AG20443 (cell line): ENCODE measurements around the gene NTNG2.

Experiments used
- DNase-seq: peaks from one replicate; pipeline ENCODE4 v3.0.0; 2012; ENCODE audit warnings: low spot score, mixed read lengths

The NTNG2 gene

DNA sequence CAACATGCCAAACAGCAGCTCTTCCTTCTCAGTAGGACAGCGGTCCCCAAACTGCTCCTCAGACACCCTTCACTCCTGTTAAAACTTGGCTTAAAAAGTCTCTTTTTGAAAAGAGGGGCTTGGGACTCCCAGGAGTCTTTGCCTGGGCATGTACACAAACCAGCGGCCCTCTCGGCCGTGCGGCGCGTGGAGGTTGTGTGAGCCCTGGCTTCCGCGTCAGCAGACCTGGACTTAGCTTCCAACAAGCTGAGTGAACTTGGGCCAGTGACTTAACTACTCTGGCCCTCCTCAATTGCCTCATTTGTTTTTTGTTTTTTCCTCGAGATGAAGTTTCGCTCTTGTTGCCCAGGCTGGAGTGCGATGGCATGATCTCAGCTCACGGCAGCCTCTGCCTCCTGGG lies 15.3 kb upstream of the NTNG2 start:
- no peak for DNase-seq

DNA sequence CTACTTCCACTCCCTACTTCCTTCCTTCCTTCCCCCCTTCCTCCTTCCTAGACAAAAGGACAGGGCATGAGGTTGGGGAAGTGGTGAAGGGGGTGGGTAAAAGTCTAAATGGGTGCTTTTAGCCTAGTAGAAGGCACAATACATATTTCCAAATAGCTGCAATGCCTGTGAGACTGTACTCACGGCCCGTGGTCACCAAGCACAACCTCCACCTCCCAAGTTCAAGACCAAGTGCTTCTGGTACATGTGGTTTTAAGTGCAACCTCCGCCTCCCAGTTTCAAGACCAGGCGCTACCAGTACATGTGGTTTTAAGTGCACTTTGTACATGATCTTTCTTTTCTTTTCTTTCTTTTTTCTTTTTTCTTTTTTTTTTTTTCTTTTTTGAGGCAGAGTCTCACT lies 14.5 kb upstream of the NTNG2 start:
- no peak for DNase-seq

DNA sequence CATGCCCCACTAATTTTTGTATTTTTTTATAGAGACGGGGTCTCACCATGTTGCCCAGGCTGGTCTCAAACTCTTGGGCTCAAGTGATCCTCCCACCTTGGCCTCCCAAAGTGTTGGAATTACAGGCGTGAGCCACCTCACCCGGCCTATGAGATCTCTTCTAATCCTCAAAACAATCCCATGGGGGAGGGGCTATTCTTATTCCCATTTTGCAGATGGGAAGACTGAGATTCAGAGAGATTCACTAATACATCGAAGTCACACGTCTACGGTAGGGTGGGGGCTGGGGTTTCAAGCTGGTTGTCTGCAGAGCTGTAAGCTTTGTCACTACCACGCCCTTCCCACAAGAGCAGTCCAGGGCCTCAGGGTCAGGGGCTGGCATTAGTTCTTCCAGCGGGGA lies 14.0 kb upstream of the NTNG2 start:
- DNase-seq: no peak

DNA sequence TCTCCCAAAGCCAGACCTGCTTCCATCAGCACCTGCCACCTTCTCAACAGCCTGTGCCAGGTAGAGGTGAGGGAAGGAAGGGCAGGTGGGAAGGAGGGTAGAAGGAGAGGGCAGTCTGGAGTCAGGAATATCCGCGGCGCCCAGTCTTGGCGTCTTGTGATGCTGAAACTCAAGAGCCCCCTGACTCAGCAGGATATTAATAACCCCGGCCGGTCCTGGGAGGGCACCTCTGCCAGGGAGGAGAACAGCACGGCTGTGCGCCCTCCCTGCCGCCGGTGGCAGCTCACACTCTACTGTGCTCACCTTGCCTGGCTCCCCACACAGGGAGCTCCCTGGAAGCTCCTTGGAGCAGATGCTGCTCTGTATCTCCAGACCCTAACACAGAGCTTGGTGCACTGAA lies 11.6 kb upstream of the NTNG2 start:
- DNase-seq: no peak

DNA sequence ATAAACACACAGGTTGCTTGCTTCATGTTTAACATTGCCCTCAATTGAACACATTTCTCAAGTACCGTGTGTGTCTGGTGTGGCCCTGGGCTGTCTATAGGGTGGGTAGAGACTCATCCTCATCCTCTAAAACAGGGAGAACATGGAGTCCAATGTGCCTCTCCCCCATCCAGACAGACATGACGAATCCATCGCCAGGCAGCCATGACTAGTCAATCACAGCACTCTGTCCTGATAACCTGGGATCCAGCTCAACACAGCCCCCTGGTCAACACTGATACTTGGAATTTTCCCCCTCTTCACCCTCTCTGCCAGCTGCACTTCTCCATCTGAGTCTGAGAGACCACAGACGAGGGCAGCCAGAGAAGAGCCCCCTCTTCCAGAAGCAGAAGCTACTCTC lies 10.7 kb upstream of the NTNG2 start:
- DNase-seq: no peak

DNA sequence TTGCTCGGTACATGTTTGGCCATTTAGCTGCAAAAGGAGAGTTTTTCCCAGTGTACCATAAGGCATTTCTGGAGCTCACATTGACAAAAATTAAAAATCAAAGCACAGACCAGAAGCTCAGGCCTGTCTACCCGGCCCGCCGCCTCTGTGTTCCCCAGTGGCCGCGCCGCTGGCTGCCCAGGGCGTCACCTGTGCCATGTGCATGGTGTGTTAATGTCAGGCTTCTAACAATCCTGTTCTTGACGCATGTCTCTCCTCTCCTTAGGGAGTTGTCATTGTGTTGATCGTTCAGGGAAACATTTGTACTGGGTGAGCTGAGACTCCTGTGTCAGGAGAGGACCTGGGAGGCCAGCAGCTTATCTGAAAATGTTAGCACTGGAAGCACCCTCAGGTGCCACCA lies 9.6 kb upstream of the NTNG2 start:
- no peak for DNase-seq

DNA sequence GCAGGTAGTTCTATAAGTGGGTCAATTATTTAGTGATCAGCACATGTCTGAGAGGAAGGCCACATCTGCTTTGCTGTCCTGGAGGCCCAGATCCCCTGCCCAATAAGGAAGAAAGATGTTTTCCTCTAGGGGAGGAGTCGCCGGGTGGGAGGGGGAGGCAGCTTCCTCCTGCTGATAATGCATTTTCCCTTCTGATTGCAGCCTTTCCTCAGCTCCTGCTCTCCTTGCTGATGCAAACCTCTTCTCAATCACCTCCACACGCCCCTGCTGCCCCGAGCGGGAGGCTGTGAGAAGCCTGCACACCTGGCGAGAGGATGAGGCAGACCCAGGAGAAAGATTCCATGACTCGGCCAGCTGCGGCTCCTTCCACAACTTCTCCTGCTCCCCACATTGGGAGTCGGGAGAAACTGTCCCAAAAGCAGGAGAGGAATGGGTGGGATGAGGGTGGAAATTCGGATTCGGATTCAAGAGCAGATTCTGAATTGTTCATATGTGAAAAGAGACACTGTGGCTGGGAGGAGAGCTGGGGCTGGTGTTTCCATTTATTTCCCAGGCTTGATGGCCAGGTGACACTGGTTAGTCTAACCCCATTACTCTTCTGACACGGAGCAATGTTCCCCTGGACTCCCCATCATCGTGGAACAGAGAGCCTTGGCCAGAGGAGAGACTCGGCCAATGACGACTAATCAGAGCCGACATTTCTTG lies 6.8 kb upstream of the NTNG2 start:
- DNase-seq: no peak

DNA sequence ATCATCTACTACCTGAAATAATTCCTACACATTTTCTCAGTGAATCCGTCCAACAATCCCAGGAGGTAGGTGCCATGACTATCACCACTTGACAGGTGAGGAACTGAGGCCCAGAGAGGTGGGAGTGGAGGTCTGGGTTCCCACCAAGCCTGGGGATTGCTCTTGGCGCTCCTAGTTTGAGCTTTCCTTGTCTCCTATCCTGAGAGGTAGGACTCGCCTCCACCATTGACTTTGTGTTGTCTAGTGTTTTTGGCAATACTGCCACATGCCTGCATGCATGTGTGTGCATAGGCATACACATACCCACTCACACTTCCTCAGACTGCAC lies 6.3 kb upstream of the NTNG2 start:
- no peak for DNase-seq

DNA sequence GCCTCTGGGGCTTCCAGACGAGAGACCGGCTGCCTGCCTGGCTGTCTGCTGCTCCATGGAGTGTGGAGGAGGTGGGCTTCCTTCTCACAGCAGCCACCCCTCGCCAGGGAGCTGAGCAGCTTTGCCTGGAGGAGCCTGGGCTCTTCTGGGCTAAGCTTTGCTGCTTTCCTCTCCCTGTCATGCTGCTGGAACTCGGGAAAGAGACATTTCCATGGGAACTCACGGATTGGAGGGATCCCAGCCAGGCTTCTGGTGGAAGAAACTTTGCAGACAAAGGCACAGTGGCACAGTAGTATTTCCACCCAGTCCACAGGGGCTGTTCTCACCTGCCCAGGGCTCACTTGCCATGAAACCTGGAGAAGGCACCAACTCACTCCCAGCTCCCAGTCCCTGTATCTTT lies 5.6 kb upstream of the NTNG2 start:
- DNase-seq: peak; percentile 37

DNA sequence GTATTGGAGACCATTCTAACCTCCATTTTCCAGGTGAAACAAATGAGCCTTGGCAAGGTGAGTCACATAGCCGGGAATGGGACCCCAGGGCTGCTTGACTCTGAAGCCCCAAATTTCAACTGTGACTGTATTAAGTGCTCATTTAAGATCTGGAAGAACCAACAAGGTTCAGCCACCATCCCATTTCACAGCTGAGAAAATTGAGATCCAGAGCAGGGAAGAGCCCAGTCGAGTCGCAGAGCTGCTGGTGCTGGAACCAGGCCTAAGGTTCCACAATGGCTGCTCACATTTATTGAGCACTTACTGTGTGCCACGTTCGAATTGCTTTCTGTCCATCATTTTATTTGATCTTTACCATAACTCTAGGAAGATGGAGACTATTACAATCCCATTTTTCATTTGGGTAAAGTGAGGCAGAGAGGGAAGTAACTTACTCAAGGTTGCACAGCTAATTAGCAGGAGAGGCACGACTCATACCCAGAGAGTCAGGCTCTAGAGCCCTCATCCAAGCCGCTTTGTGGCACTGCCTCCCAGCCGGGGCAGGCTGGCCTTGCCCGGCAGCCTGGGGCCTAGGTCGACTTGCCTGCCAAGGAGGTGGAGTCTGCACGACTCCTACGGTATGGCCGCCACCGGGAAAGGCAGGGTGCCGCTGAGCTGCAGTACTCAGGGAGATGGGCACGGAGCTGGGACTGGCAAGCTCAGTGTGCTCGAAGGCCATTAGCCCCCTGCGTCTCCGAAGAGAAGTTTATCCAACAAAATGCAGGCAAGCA lies 4.3 kb upstream of the NTNG2 start:
- no peak for DNase-seq

DNA sequence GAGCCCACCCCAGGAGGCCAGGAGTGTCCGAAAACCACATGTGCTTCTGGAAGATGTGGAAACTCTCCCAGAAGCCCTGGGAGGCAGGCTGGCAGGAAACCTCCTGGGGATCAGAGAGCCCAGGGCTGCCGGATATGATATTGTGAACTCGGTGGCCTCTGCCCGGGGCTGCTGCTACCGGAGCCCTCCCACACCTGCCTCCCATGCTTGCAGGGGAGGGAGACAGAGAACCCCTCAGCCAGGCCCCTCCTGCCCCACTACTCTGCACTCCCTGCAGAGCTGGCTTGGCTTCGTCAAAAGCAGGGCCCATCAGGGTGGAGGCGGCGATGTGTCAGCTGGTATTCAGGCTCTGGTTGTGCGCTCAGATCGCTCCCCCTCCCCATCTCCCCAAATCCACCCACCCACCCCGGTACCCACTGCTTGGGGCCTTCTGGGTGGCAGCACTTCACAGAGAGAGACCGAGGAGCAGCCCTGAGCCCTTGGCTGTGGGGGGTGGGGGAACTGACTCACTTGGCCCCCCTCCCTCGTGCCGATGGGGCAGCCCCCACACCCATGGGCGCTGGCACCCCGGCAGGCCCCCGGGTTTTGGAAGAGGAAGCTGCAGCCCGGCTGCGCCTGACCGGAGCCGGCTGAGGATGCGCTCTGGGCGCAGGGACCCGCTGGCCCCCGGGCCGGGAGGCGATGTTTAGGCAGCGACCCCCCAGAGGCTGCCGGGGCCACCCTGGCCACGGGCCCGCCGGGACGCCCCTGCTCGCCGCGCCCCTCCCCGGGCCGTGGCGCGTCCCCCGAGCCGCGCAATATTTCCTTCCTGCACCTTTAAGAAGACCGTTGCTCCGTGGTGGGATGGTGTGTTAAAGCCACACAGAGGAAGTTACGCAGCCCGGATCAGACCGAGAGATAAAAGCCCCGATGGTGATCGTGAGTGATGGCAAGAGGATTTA lies 786 bp upstream of the NTNG2 start:
- DNase-seq: peak; percentile 68

DNA sequence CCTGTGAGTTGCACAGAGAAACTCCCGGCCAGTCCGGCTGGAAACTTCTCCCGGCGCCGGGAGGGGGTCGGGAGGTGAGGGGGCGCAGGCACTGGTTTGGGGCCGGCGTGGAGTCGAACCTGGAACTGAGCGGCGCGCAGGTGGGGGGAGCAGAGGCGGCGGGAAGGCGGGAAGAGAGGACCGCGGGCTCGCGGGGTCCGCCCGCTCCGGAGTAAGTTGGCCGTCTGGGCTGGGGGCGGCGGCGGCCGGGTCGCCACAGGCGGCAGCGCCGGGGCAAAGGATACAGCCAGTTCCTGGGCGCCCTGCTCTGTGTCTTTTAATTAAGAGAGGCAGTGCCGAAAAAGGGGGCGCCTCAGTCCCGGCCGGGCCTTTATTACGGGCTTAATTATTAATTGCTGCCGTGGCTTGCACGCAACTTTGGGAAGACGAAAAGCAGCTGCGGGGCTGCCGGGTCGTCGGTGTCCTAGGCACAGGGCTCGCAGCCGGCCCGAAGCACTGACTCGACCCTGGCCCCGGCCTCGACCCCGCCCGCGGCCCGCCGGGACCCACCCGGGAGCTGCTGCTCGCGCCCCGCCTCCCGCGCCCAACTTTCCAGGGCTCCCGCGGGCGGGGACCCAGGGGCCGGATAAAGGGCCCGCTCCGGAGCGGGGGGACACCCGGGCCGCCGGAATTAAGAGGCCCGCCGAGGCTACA lies 1.1 kb downstream of the NTNG2 start:
- DNase-seq: no peak

DNA sequence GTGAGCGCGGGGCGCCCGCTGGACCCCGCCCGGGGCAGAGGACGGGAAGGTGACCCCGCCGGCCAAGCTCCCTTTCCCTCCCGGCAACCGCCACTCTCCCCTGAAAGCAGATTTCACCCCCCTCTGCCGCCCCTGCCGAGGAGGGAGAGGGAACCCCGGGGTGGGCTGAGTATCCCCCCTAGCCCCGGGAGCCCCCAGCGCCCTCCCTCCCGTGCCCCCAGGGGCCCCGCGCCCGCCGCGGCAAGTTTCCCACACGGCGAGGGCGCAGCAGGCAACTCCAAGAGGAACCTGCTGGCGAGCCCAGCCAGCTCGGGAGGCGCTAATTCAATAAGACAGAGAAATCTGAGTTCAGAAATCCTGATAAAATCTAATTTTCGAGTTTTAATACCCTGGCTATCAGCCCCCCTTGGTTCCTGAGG lies 1.6 kb downstream of the NTNG2 start:
- DNase-seq: no peak

DNA sequence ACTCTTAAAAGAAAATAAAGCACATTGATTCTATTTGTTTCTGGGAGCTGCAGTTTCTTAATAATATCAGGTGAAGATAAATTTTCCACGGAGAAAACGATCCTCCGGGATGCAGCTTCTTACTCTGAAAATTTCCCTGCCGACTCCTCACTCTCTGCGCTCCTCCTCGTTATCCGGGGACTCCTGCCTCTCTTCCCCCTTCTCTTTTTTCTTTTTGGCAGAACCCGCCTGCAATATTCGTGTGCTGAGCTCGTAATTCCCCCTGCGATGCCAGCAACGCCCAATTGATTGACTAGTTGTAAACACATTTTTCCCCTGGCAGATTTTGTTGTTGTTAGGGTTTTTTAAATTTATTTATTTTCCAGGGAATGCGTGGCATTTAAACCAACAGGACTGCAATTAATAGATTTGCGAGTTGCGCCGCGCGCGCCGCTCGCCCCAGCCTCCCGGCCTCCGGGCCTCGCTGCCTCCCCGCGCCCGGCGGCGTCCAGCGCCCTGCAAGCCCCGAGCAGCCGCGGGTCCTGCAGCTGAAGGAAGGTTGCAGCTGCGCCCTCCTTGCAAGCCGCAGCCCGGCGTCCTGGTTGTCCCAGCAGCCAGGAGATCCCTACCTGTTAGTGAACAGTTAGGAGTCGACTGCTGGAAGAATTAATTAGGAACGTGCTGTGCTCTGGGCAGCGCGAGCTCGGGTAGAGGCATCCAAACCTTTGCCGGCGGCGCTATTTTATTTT lies 2.2 kb downstream of the NTNG2 start:
- no peak for DNase-seq

DNA sequence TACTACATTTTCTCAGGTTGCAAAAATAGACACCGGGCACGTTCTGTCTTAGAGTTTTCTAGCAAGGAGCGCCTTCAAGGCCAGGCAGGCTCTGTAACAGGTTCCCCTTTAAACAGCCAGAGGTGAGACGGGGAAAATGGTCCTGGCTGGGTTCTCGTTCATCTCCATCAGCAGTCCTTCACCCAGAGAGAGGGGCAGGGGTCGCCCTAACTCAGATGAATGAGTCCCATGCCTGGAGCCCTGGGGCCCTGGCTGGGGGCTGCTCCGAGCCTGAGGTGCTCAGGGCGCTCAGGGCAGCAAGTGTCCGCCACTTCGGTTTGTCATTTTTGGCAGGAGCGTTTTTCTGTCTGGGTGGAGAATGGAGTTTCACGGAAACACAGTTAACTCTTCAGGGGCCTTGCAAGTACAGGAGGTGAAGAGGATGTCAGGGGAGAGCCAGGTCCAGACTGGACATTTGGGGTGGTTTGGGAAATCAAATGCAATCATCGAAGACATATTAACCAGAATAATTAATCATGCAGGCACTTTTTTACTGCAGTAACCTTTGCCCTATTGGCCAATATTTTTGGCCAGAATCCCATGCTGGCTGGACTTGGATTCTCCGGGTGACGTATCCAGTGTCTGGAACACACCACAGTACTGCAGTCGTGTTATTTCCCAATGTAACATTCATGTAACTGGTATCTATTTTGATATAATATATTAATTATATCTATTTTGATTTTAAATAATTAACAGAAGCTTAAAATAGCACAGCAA lies 2.9 kb downstream of the NTNG2 start:
- peak; percentile 43 for DNase-seq

DNA sequence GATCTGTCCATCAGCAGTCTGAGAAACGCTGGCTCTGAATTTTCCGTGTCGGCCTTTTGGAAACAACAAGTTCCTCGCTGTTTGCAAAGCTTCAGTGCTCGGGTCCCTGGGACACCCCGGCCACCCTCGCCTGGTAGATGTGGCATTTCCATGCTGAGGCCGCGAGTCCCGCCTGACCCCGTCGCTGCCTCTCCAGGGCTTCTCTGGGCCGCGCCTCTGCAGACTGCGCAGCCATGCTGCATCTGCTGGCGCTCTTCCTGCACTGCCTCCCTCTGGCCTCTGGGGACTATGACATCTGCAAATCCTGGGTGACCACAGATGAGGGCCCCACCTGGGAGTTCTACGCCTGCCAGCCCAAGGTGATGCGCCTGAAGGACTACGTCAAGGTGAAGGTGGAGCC lies 4.7 kb downstream of the NTNG2 start:
- DNase-seq: no peak

DNA sequence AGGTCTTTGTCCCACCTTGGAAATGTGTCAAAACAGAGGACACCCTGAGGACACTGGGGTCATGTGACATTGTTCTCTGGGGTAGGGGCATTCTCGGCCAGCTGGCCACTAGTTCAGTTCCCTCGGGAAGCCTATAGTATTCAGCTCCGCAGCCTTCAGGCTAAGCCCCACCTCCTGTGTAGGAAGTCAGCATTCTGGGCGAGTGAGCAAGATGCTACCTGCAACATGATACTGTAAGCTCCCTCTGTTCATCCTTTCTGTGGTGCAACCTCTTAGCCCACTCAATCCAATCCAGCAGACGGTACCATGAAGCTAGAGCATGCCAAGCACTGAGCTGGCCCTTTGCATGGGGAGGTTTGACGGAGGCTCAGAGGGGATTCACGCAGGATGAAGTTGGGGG lies 5.3 kb downstream of the NTNG2 start:
- DNase-seq: no peak

DNA sequence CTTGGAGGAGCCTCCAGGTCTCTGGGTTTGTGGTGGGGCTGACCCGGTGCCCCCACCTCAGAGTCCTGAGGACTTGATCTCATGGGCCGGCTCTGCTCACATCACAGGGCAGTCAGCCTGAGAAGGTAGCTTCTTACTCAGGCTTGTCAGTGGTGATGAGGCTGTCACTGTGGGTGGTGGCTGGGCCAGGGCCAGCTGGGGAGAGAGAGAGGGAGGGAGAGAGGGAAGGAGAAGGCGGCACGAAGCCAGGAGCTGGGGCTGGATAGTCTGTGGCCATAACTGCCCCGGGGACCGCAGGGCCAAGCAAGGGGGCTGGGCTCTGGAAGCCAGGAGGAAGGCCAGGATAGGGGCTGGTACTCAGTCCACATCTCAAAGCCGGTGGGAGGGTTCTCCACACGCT lies 6.5 kb downstream of the NTNG2 start:
- no peak for DNase-seq

DNA sequence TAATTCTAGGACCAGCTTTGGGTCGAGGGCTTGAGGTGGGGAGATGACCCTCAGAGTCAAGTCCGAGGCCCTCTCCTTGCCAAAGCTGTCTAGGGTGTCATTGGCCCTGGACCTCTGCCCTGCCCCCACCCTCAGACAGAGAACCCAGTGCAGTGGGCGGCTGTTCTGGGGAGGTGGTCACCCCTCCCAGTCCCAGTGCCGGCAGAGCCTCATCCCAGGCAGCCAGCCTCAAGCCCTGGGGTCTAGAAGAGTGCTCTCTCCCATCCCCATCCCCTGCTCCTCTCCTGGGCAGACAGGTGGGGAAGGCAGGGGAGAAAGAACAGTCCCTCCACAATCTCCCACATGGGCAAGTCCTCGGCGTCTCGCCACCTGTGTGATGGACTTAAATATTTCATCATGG lies 7.0 kb downstream of the NTNG2 start:
- DNase-seq: no peak

DNA sequence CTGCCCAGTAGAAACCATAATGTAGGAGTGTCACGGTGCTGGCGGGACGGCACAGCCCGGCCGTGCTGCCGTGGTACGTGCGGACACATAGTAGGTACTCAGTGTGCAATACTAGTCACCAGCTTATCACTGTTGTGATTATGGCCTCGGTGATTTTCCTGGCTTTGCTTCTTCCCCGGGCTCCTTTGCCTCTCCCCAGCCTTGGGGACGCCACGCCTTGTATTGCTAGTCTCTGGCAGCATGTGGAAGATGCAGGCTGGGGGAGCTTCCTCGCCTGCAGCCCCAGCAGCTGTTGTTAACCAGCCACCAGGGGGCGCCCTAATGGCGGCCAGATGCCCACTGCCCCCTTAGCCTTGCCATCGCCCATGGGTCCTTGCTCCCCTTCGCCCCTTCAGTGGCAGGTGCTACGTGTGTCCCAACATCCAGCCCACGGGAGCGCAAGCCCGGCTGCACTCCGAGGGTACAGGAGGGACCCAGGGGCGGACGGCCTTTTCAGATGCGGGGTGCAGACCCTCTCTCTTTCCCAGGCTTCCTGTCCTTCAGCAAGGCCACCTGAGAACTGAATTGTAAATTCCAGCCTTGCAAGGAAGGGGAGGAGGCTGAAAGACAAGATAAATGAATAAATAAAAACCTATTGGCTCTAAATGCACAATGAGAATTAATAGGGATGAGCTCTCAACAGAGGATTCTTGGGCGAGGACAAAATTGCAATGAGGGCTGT lies 8.0 kb downstream of the NTNG2 start:
- DNase-seq: peak; percentile 84
